GM08714 (cell line): ENCODE data around the gene SLC22A16.
"Not testable (repeated sequence)": the region's sequence is repeated elsewhere in the genome, so short reads cannot be mapped to it uniquely, and the experiment has no call there.

ENCODE experiments used
- H3K4me3 ChIP-seq: fragments of 200-500 bp; sonication (Bioruptor generic); 2 replicates; pipeline ENCODE4 v1.5.1; 2014; ENCODE audit warnings: mild to moderate bottlenecking, low read length, inconsistent platforms
- ZNF274 ChIP-seq: IDR thresholded peaks from 2 replicates; pipeline ENCODE4 v1.6.1; 2012; ENCODE audit warnings: mild to moderate bottlenecking, low read depth, low read length

Gene SLC22A16

GRCh38 chr6:110476046-110476849 lies at the start of gene SLC22A16:
Gene SLC22A16 (minus strand): TSS chr6:110476613. CDS start chr6:110476574, 39 bp downstream.
- no peak for TF ChIP-seq ZNF274
- H3K4me3 ChIP-seq = no peak within 1 kb of the TSS; the same call in 1 of the 2 replicates

GRCh38 chr6:110525001-110525400 lies 48.6 kb upstream of the SLC22A16 start:
- TF ChIP-seq ZNF274 = no peak
- H3K4me3 ChIP-seq = no peak overlapping the region

- no peak for TF ChIP-seq ZNF274
Observed at GRCh38 chr6:110524305-110524704, 47.9 kb upstream of the SLC22A16 start.

GRCh38 chr6:110523451-110524021 lies 47.1 kb upstream of the SLC22A16 start:
- TF ChIP-seq ZNF274 = no peak
- H3K4me3 ChIP-seq = no peak overlapping the region

More at GRCh38 chr6:110524305-110524704, 47.9 kb upstream of the SLC22A16 start:
- H3K4me3 ChIP-seq = no peak overlapping the region

DNA sequence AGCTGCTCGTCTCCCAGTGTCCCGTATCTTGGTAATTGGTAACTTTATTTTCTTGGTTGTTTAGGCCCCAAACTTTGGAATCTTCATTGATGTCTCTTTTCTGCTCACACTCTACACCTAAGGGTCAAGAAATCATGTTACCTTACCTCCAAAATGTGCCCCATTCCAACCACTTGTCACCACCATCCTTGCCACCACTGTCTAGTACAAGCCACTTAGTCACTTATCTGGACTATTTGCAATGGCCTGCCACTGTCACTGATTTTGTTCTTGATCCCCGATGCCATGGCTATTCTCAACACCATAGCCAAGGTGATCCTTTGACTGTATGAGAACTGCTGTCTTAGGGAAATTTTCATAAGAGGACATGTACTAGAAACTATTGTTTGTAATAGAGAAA lies 46.0 kb upstream of the SLC22A16 start:
- TF ChIP-seq ZNF274 = no peak
- H3K4me3 ChIP-seq = no peak overlapping the region

- TF ChIP-seq ZNF274 = no peak
- H3K4me3 ChIP-seq = no peak overlapping the region
Observed at GRCh38 chr6:110520992-110521543, 44.7 kb upstream of the SLC22A16 start.

DNA sequence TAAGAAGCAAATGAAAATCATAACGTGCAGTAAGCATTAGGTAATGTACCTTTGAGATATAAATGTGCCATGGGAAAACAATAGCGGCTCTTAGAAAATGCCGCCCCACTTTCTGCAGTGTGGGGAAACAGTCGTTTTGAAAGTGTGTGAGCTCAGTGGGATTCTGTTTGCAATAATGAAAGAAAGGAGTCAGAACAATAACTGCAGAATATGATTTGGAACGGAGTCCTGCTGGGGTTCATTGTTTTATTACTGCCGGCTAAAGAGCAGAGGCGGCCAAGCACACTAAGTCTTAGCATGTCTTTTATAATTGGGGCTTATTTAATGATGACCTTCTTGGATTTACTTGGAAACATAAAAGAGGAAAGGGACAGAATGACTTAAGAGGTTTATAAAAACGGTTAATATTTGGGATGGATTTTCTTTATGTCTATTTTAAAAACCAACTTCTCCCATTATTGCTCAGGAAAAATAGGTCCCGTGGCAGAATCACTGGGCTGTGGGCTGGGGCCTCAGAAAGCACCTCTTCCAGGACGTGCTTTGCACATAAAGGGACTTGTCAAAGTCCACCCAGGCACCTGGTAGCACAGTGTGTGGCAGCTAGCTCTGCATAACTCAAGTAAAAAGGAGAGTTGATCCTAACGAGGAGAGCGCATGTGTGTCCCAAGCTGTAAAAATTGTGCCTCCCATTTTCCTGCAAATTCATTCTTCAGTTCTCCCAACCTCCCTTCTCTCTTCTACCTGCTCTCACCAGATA lies 44.0 kb upstream of the SLC22A16 start:
- TF ChIP-seq ZNF274 = no peak
- H3K4me3 ChIP-seq = no peak overlapping the region

DNA sequence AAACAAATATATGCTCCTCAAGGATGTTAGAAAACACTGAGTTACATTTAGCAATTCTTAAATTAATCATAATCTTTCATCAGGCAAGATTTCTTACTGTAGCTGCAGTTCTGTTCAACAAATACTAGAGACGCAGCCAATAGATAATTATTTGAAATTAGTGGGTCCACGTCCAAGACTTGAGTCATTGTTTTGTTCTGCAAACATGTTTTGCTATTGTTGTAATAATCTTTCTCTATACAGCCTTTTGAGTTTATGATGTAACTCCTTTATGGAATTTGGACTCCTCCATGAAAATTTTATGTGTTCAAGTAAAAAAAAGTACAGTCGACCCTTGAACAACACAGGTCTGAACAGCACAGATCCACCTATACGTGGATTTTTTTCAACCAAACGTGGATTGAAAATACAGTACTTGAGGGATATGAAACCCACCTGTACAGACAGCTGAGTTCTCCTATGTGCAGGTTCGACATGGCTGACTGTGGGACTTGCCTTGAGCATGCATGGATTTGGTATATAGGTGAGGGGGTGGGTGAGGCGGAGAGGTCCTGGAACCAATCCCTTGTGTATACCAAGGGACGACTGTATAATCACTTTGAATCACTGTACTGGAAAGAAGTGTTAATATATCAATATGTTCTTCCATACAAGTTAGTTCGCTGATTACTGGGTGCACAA lies 41.3 kb upstream of the SLC22A16 start:
- no peak for TF ChIP-seq ZNF274
- no peak overlapping the region for H3K4me3 ChIP-seq

DNA sequence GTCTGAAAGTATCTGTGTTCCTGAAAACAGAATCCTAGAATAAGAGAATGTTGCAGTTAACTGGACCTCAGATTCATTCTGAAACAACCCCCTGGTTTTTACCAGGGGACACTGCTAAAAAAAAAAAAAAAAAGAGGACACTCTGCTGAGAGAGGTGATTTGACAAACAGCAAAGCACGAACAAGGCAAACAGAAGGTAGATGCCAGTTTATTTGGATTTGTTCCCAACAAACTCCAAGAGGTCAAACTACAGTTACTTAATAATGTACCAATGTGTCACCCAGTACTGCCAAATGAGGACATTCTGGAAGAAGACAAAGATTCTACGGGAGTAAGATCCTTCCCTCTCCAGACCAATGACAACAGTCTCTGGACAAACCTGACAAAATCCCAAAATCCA lies 40.6 kb upstream of the SLC22A16 start:
- no peak overlapping the region for H3K4me3 ChIP-seq
- no peak for TF ChIP-seq ZNF274

GRCh38 chr6:110514818-110515217 lies 38.4 kb upstream of the SLC22A16 start:
- no peak for TF ChIP-seq ZNF274
- no peak overlapping the region for H3K4me3 ChIP-seq

DNA sequence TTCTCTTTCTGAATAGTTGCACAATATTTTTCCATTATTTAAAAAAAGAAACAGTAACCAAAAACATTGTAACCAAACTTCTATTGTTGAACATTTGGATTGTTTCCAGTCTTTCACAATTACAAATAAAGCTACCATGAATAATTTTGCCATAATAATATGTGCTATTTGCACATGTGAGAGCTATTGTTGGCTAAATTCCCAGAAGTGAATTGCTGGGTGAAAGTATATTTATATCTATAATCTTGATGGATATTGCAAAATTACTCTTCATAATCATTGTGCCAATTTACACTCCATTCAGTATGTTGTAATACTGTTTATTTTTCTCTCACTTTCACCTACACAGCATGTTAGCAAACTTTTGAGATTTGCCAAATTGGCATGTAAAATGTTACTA lies 36.6 kb upstream of the SLC22A16 start:
- no peak overlapping the region for H3K4me3 ChIP-seq
- no peak for TF ChIP-seq ZNF274

DNA sequence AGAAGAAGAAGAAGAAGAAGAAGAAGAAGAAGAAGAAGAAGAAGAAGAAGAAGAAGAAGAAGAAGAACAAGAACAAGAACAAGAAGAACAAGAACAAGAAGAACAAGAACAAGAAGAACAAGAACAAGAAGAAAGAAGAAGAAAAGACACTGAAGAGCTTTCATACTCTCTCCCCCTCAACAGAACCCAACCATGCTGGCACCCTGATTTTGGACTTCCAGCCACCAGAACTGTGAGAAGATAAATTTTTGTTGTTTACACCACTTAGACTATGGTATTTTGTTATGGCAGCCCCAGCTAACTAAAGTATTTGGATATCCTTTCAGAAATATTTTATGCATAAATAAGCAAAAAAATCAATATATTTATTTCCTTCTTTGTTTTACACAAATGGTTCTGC lies 36.1 kb upstream of the SLC22A16 start:
- not testable (repeated sequence) for H3K4me3 ChIP-seq

DNA sequence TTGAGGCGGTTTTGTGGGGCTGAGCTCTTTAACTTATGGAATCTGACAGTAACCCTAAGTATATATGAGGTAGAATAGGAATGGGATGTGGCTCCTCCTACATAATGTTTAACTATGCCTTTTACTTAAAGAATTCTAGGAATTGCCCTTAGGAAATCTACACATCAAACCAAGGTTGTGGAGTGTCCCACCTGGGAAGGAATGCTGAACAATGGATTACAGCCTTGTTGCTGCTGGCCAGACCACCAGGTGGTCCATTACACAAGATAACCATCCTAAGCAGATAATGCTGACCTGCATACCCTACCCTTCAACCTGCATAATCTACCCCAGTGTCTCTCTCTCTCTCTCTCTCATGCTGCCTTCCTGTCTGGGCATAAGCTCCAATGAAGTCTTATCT lies 35.0 kb upstream of the SLC22A16 start:
- H3K4me3 ChIP-seq = no peak overlapping the region
- TF ChIP-seq ZNF274 = no peak
